ENCODE data around the gene LMLN.
"Not testable (repeated sequence)": the region's sequence is repeated elsewhere in the genome, so short reads cannot be mapped to it uniquely, and the experiment has no call there.

The LMLN gene

DNA sequence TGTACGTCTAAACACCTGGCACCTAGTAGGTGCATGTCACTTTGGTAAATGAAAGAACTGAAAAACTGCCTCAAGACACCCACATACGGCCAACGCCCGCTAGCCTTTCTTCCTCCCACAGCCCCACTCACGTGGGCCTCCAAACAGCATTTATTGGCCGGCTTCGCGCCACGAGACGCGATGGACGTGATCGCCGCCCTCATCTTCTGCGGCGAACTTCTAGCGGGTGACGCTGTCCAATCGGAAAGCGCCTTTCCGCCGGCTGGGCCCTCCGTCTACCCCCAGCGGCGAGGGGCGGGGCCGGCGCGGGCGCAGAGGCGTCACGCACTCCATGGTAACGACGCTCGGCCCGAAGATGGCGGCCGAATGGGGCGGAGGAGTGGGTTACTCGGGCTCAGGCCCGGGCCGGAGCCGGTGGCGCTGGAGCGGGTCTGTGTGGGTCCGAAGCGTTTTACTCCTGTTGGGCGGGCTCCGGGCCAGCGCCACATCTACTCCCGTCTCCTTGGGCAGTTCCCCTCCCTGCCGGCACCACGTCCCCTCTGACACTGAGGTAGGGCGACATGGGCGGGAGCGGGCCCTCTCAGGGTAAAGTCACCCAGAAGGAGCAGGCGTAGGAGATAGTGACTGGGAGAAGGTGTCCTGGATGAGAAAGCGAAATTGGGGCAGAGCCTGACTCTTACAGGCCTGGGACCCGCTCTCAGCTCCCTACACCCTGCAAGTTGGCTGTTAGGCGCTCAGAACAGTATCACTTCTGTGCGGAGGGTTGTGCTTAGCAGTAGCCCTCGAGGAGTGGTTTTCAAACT is at the start of gene LMLN:
LMLN (plus strand) TSS at position 327 of the 803 bp plus-strand sequence; CDS start at position 356, 29 bp downstream.
- DNase-seq (ENCODE audit: low spot score), result peak; percentile 96

- no peak for DNase-seq (ENCODE audit: low spot score)
Observed at GRCh38 chr3:197912741-197913476, 47.1 kb upstream of the LMLN start.

DNA sequence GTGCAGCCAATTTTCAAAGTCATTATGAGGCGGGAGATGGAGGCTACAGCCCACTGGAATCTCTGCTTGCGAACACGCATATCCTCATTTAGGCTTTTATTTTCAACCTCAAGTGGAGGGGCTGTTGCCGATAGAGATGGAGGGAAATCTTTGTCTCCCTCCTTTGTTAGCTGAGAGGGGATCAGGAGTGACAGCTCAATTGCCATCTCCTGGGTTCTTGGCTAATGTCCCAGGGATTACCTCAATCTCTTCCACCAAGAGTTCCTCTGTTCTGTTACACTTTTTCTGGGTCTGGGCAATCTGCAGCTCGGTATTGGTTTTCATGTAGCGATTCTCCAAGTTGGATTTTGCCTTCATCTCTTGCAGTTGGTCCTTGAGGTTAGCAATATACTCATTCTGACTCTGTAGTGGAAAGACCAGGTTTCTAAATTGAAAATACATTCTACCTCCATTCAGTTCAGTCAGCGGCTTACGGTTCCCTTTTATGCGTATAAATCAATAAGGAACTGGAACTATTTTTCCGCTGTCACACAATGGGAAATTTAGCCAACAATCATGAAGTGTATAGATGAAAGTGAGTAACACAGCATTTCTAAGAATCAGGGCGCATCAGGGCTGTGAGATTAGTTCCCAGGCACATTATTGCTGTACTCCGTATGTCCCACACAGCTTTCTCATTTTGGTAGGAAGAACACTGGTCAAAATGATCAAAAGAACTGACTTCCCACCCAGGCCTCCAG is 46.2 kb upstream of the LMLN start:
- DNase-seq (ENCODE audit: low spot score), result no peak

GRCh38 chr3:197921429-197922275 is 38.4 kb upstream of the LMLN start:
- not testable (repeated sequence) for DNase-seq (ENCODE audit: low spot score)

- no peak for DNase-seq (ENCODE audit: low spot score)
Observed at GRCh38 chr3:197926418-197926817, 33.6 kb upstream of the LMLN start.

GRCh38 chr3:197927578-197927977 is 32.4 kb upstream of the LMLN start:
- DNase-seq (ENCODE audit: low spot score), result not testable (repeated sequence)

DNA sequence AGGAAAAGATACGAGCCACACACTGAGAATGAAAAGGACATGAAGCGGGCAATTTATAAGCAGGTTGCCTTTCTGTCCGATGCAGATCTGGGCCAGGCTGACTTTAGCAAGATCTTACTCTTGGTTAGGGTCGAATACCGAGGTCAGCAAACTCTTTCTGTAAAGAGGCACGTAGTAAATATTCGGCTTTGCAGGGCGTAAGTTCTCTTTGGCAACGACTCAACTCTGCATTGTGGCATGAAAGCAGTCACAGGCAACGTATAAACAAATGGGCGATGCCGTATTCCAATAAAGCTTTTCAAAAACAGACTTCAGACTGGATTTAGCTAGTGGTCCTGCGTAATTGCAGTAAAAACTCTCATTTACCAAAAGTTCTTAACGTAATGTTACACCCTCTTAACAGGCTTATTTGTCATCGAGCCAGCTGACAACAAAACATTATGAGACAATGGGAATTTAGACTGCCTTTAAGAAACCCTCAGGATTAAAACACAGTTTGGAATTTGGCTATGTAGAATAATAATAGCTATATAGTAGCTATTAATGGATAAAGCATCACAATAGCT is 23.1 kb upstream of the LMLN start:
- DNase-seq (ENCODE audit: low spot score), result no peak

- no peak for DNase-seq (ENCODE audit: low spot score)
Observed at GRCh38 chr3:197940745-197941384, 19.2 kb upstream of the LMLN start.

DNA sequence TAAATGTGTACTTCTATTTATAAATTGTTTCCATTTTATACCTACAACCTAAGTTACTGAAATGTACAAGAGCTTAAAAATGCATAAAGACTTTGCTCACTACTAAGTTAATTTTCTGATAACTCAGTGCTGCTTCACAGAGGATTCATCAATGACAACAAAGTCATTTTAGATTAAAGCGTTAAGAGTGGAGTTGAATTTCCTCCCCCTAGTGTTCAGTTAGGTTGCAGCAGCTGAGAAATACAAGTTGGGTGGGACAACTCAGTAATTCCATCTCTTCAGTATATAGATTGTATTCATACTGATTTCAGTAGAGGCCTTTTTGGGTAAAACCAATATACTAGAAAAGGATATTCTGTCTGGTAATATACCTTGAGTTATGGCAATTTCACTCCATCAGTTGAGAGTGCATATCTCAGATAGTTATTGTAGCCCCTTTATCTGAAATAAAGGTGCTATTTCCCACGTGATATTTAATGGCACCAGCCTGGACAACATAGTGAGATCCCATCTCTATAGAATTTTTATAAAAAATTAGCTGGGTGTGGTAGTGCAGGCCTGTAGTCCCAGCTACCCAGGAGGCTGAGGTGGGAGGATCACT is 17.0 kb upstream of the LMLN start:
- no peak for DNase-seq (ENCODE audit: low spot score)

GRCh38 chr3:197949191-197949777 is 10.7 kb upstream of the LMLN start:
- DNase-seq (ENCODE audit: low spot score), result no peak

DNA sequence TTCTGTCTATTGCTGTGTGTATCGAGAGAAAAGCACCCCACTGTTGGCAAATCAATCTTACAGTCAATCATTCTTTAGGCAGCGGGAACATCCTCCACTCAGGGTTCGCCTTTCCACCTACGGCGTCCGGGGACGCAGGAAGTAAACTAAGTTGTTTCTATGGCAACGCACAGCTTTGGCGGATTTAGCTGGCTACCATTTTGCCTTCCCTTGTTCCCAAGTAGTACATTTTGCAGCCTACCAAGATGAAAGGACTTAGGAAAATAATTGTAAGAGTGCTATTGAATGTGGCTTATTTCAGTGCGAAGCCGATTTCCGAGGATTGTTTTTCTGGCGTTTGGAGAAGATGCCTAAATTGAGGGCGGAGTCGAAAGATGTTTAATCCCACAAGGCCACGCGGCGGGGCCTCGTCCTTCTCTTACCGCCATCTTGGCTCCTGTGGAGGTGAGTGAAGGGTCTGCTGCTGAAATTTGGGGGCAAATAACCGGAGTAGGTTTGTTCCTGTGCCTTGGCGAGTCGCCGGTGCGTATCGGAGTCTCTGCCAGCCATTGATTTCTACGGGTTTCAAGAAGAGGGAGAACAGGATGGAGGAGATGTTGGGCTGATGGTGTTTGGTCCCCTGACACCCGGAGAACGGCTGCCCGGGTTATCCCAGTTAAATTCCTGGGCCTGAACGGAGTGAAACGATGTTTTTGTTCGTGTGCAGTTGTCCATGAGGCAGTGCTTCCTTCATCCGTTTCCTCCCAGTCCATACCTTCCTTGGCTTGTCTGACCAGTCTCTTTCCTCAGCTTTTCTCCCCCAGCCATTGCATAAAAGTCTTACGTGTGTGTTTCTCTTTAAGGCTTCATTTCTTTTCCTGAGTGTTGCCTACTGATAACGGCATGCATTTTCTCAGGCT is 10.0 kb upstream of the LMLN start, which contains the start of gene RPL35A:
RPL35A (plus strand) TSS at position 413 of the 899 bp plus-strand sequence. CDS start 778 bp downstream, outside the sequence.
- DNase-seq (ENCODE audit: low spot score), result peak; percentile 92

GRCh38 chr3:197950677-197951061 is 9.3 kb upstream of the LMLN start:
- DNase-seq (ENCODE audit: low spot score), result no peak

- DNase-seq (ENCODE audit: low spot score), result no peak
Observed at GRCh38 chr3:197951392-197951990, 8.5 kb upstream of the LMLN start.

DNA sequence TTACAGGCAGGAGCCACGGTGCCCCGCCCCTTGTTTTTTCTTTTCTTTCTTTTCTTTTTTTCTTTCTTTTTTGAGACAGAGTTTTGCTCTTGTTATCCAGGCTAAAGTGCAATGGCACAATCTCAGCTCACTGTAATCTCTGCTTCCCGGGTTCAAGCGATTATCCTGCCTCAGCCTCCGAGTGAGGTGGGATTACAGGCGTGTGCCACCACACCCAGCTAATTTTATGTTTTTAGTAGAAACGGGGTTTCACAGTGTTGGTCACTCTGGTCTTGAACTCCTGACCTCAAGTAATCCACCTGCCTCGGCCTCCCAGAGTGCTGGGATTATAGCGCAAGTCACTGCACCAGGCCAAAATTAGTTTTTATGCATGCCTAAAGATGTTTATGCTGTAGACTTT is 7.6 kb upstream of the LMLN start:
- DNase-seq (ENCODE audit: low spot score), result no peak

- DNase-seq (ENCODE audit: low spot score), result no peak
Observed at GRCh38 chr3:197953325-197953724, 6.7 kb upstream of the LMLN start.

DNA sequence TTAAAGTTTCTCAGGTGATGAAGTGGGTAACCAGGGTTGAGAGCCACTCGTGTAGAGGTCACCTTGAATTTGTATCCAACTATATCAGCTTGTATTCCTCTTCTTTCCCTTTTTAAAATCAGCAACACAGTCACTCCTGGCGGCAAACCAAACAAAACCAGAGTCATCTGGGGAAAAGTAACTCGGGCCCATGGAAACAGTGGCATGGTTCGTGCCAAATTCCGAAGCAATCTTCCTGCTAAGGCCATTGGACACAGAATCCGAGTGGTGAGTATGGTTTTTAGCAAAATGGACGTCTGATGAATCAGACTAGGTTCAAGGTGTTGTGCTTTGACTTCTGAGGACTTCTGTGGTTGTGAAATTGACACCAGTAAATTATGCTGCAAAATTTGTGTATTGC is 6.1 kb upstream of the LMLN start:
- no peak for DNase-seq (ENCODE audit: low spot score)

- no peak for DNase-seq (ENCODE audit: low spot score)
Observed at GRCh38 chr3:197955892-197956477, 4.0 kb upstream of the LMLN start.

GRCh38 chr3:197956626-197956988 is 3.4 kb upstream of the LMLN start:
- no peak for DNase-seq (ENCODE audit: low spot score)

All from globus pallidus (tissue), 1 donor.